Left ventricle myocardium superior (tissue), 1 donor: Measurements from ENCODE around the gene MORN5. TPM values are rescaled to one million over a fixed set of nuclear protein-coding genes. Genes with fewer than 3 reads are reported as not detected.

Experiments used
- ATAC-seq: fragments of 200-7000 bp; cut with Tn5 transposase; one replicate; pipeline ENCODE4 v1.9.1; 2020; ENCODE audit warnings: mild to moderate bottlenecking, moderate library complexity
- DNase-seq: peaks from one replicate; pipeline ENCODE4 v3.0.0-alpha.2; 2020
- intact Hi-C: fragments of 100-400 bp; cut with micrococcal nuclease; formaldehyde crosslinking; loops from one replicate; pipeline ENCODE4 v1.11.0; 2022
- total RNA-seq: library from RNA; stranded (reverse); fragmentation: NEBNext Ultra II Directional; extraction: Animal tissue kit (Norgen Biotek cat#: 25700); gene quantifications from one replicate; pipeline ENCODE4 v1.2.1, GENCODE V29; 2021
- donor health status: DM: no; HTN: yes; CAD: no; lungs with severe emphysema.

The MORN5 gene
- total RNA-seq, 1 donor from 2014 or later = not detected

GRCh38 chr9:122205176-122205575 is 45.5 kb downstream of the MORN5 start:
- no peak for DNase-seq
- intact Hi-C loops = no loop called here
- no peak for ATAC-seq

- intact Hi-C loops = no loop called here
- ATAC-seq (no peak), DNase-seq (no peak)
These were observed 46.7 kb downstream of the MORN5 start for GRCh38 chr9:122206118-122207046.

- ATAC-seq (no peak), DNase-seq (no peak)
- intact Hi-C loops = no loop called here
These were observed 47.4 kb downstream of the MORN5 start for GRCh38 chr9:122207096-122207495.

GRCh38 chr9:122209451-122209850 is 49.7 kb downstream of the MORN5 start:
- intact Hi-C loops = no loop called here
- no peak for ATAC-seq
- DNase-seq = no peak

- ATAC-seq (no peak), DNase-seq (no peak)
- intact Hi-C loops = no loop called here
These were observed 52.8 kb downstream of the MORN5 start for GRCh38 chr9:122212473-122213004.

- intact Hi-C loops = no loop called here
- ATAC-seq (no peak), DNase-seq (no peak)
These were observed 53.4 kb downstream of the MORN5 start for GRCh38 chr9:122213102-122213588.

GRCh38 chr9:122213589-122214413 is 54.1 kb downstream of the MORN5 start:
- DNase-seq (no peak), ATAC-seq (peak; percentile 41)
- intact Hi-C loops = no loop called here

GRCh38 chr9:122214507-122214906 is 54.8 kb downstream of the MORN5 start:
- intact Hi-C loops = no loop called here
- ATAC-seq (no peak), DNase-seq (no peak)

GRCh38 chr9:122215663-122216062 is 56.0 kb downstream of the MORN5 start:
- ATAC-seq = no peak
- intact Hi-C loops = no loop called here

GRCh38 chr9:122216138-122216797 is 56.6 kb downstream of the MORN5 start:
- no peak for ATAC-seq

More at GRCh38 chr9:122215663-122216062, 56.0 kb downstream of the MORN5 start:
- DNase-seq = no peak

GRCh38 chr9:122216798-122217418 is 57.2 kb downstream of the MORN5 start:
- no peak for DNase-seq
- intact Hi-C loops = no loop called here
- no peak for ATAC-seq

More at GRCh38 chr9:122216138-122216797, 56.6 kb downstream of the MORN5 start:
- intact Hi-C loops = no loop called here
- DNase-seq = no peak

- intact Hi-C loops = no loop called here
- DNase-seq (no peak), ATAC-seq (no peak)
These were observed 57.9 kb downstream of the MORN5 start for GRCh38 chr9:122217640-122218039.

- no peak for ATAC-seq
- DNase-seq = no peak
- intact Hi-C loops = no loop called here
These were observed 58.6 kb downstream of the MORN5 start for GRCh38 chr9:122218071-122218934.

- DNase-seq (no peak), ATAC-seq (peak; percentile 36)
- intact Hi-C loops = no loop called here
These were observed 59.5 kb downstream of the MORN5 start for GRCh38 chr9:122218935-122219855.

GRCh38 chr9:122219856-122220672 is 60.4 kb downstream of the MORN5 start:
- intact Hi-C loops = no loop called here
- ATAC-seq = peak; percentile 29
- DNase-seq = no peak

GRCh38 chr9:122220673-122221182 is 61.0 kb downstream of the MORN5 start:
- no peak for DNase-seq
- ATAC-seq = no peak
- intact Hi-C loops = no loop called here
